Astrocyte (in vitro differentiated cells and primary cell): ENCODE data around the gene SLC25A25. TPM values are rescaled to one million over a fixed set of nuclear protein-coding genes. Genes with fewer than 3 reads are reported as not detected.

Source experiments
- DNase-seq: peaks from one replicate; pipeline ENCODE4 v3.0.0-alpha.2; 2010; ENCODE audit warnings: low read depth
- FAIRE-seq: peaks from 2 replicates; lab custom pipeline; 2011; peaks lifted over from hg19 to GRCh38; lab: Jason Lieb, UNC
- H2AFZ ChIP-seq: 2 replicates; pipeline ENCODE4 v1.6.0; 2012; ENCODE audit warnings: low read depth, low read length, inconsistent platforms
- H3K27ac ChIP-seq: 2 replicates; pipeline ENCODE4 v1.5.1; 2011; ENCODE audit warnings: low read depth, low read length, inconsistent platforms
- H3K27me3 ChIP-seq: 2 replicates; pipeline ENCODE4 v1.6.0; 2011; ENCODE audit warnings: low read length, inconsistent platforms; ENCODE audit not compliant: insufficient read depth
- H3K36me3 ChIP-seq: 2 replicates; pipeline ENCODE4 v1.5.1; 2011; ENCODE audit warnings: low read length, inconsistent platforms; ENCODE audit not compliant: insufficient read depth
- H3K4me1 ChIP-seq: 2 replicates; pipeline ENCODE4 v1.5.1; 2011; ENCODE audit warnings: low read length, inconsistent platforms; ENCODE audit not compliant: insufficient read depth
- H3K4me2 ChIP-seq: 2 replicates; pipeline ENCODE4 v1.6.0; 2012; ENCODE audit warnings: low read length, inconsistent platforms
- H3K4me3 ChIP-seq: 2 replicates; pipeline ENCODE4 v1.5.1; 2011; ENCODE audit warnings: low read depth, mild to moderate bottlenecking, low read length, inconsistent platforms; ENCODE audit not compliant: insufficient read depth
- H3K79me2 ChIP-seq: 2 replicates; pipeline ENCODE4 v1.6.0; 2012; ENCODE audit warnings: mild to moderate bottlenecking, low read length, inconsistent platforms; ENCODE audit not compliant: insufficient read depth
- H3K9ac ChIP-seq: 2 replicates; pipeline ENCODE4 v1.6.0; 2012; ENCODE audit warnings: mild to moderate bottlenecking, low read length, inconsistent platforms
- H3K9me3 ChIP-seq: 2 replicates; pipeline ENCODE4 v1.5.1; 2012; ENCODE audit warnings: low read depth, mild to moderate bottlenecking, low read length, inconsistent platforms; ENCODE audit not compliant: insufficient read depth
- H4K20me1 ChIP-seq: 2 replicates; pipeline ENCODE4 v1.6.0; 2012; ENCODE audit warnings: low read length, inconsistent platforms; ENCODE audit not compliant: insufficient read depth
- H3K27ac Mint-ChIP-seq: one replicate; pipeline ENCODE4 v1.8.0; 2021; ENCODE audit warnings: mild to moderate bottlenecking, mixed read lengths; ENCODE audit not compliant: unreplicated experiment
- H3K27me3 Mint-ChIP-seq: one replicate; pipeline ENCODE4 v1.8.0; 2021; ENCODE audit warnings: low read depth, mixed read lengths; ENCODE audit not compliant: unreplicated experiment
- H3K36me3 Mint-ChIP-seq: one replicate; pipeline ENCODE4 v1.8.0; 2021; ENCODE audit warnings: low read depth, mixed read lengths; ENCODE audit not compliant: unreplicated experiment
- H3K4me1 Mint-ChIP-seq: one replicate; pipeline ENCODE4 v1.8.0; 2021; ENCODE audit warnings: low read depth, mixed read lengths; ENCODE audit not compliant: unreplicated experiment
- H3K4me3 Mint-ChIP-seq: one replicate; pipeline ENCODE4 v1.8.0; 2021; ENCODE audit warnings: mild to moderate bottlenecking, moderate library complexity, mixed read lengths; ENCODE audit not compliant: unreplicated experiment
- H3K9me3 Mint-ChIP-seq: one replicate; pipeline ENCODE4 v1.8.0; 2021; ENCODE audit warnings: mild to moderate bottlenecking, mixed read lengths; ENCODE audit not compliant: unreplicated experiment
- CTCF ChIP-seq: IDR thresholded peaks from 2 replicates; pipeline ENCODE4 v1.5.1; 2011; ENCODE audit warnings: low read depth, mild to moderate bottlenecking, inconsistent platforms, low read length, moderate library complexity; ENCODE audit not compliant: insufficient read depth
- EZH2 ChIP-seq: IDR thresholded peaks from 2 replicates; pipeline ENCODE4 v1.6.1; 2012; ENCODE audit warnings: mild to moderate bottlenecking, low read length, inconsistent platforms; ENCODE audit not compliant: insufficient read depth
- total RNA-seq: library from RNA; stranded (reverse); gene quantifications from 2 replicates; pipeline ENCODE4 v1.2.1, GENCODE V29; 2021

Gene SLC25A25
- total RNA-seq, 1 donor from 2014 or later: 14.4 TPM

GRCh38 chr9:128081056-128081455 is 13.0 kb downstream of the SLC25A25 start:
- DNase-seq (peak; percentile 81), FAIRE-seq (no peak)
- TF ChIP-seq CTCF: no peak
- no peak for TF ChIP-seq EZH2
- H4K20me1 ChIP-seq: peaks cover 33% of the 10 kb centered on the region
- peak overlapping the region; percentile 52 for H3K9ac ChIP-seq
- peaks cover 34% of the 10 kb centered on the region for H3K4me1 Mint-ChIP-seq
- peak overlapping the region; percentile 43 for H3K4me3 Mint-ChIP-seq
- H3K4me3 ChIP-seq: no peak overlapping the region
- no peaks in the 10 kb centered on the region for H3K27me3 ChIP-seq
- peaks cover 58% of the 10 kb centered on the region for H3K79me2 ChIP-seq
- no peak overlapping the region for H2AFZ ChIP-seq
- peaks cover 35% of the 10 kb centered on the region for H3K4me1 ChIP-seq
- H3K9me3 Mint-ChIP-seq: no peaks in the 10 kb centered on the region
- no peaks in the 10 kb centered on the region for H3K9me3 ChIP-seq
- H3K27me3 Mint-ChIP-seq: no peaks in the 10 kb centered on the region
- no peaks in the 10 kb centered on the region for H3K36me3 ChIP-seq
- H3K4me2 ChIP-seq: peak overlapping the region; percentile 60
- H3K36me3 Mint-ChIP-seq: peaks cover 2% of the 10 kb centered on the region
- H3K27ac ChIP-seq: peak overlapping the region; percentile 81
- peak overlapping the region; percentile 49 for H3K27ac Mint-ChIP-seq

- H3K27ac ChIP-seq: peak overlapping the region; percentile 81
- no peak overlapping the region for H3K4me2 ChIP-seq
Observed at GRCh38 chr9:128082151-128082550, 14.1 kb downstream of the SLC25A25 start.

More at GRCh38 chr9:128082151-128082550, 14.1 kb downstream of the SLC25A25 start:
- Mint-ChIP-seq H3K27me3 (no peaks in the 10 kb centered on the region), H3K27ac (peak overlapping the region; percentile 47), H3K9me3 (no peaks in the 10 kb centered on the region), H3K4me3 (no peak overlapping the region), H3K36me3 (peaks cover 2% of the 10 kb centered on the region), H3K4me1 (peaks cover 34% of the 10 kb centered on the region)
- DNase-seq (no peak), FAIRE-seq (no peak)
- Histone ChIP-seq H3K9ac (no peak overlapping the region), H3K27me3 (no peaks in the 10 kb centered on the region), H3K9me3 (no peaks in the 10 kb centered on the region), H3K79me2 (peaks cover 53% of the 10 kb centered on the region), H3K36me3 (peaks cover 3% of the 10 kb centered on the region), H3K4me3 (no peak overlapping the region), H3K4me1 (peaks cover 35% of the 10 kb centered on the region), H4K20me1 (peaks cover 28% of the 10 kb centered on the region), H2AFZ (no peak overlapping the region)
- no peak for TF ChIP-seq CTCF
- TF ChIP-seq EZH2: no peak
